Breast epithelium (tissue), 4 donors: Measurements from ENCODE around the gene DPYSL3. TPM values are rescaled to one million over a fixed set of nuclear protein-coding genes. Genes with fewer than 3 reads are reported as not detected.

Experiments
- DNase-seq, 2 donors: peaks; one replicate each; pipeline ENCODE4 v3.0.0-alpha.2; 2019; ENCODE audit warnings: low spot score in 2 of 2
- H3K27ac ChIP-seq, 2 donors: fragments of 200-600 bp; sonication (generic) in 1 of 2; one replicate each; pipeline ENCODE4 v1.5.1; 2016 to 2019; ENCODE audit warnings: mild to moderate bottlenecking in 1 of 2
- H3K27me3 ChIP-seq, 2 donors: fragments of 200-600 bp; sonication (generic) in 1 of 2; one replicate each; pipeline versions ENCODE4 v1.5.1 to v1.6.0; 2017 to 2019; ENCODE audit warnings: control low read depth in 1 of 2, mild to moderate bottlenecking in 1 of 2
- H3K36me3 ChIP-seq: fragments of 200-600 bp; one replicate; pipeline ENCODE4 v1.5.1; 2019
- H3K4me1 ChIP-seq, 2 donors: fragments of 200-600 bp; sonication (generic); one replicate each; pipeline ENCODE4 v1.5.1; 2016 to 2019; ENCODE audit warnings: control low read depth in 1 of 2
- H3K4me3 ChIP-seq, 3 donors: fragments of 200-600 bp; sonication (generic); 1 replicate in 2 of 3; 2 replicates in 1 of 3; pipeline ENCODE4 v1.5.1; 2016 to 2019; ENCODE audit warnings: mild to moderate bottlenecking in 3 of 3, moderate library complexity in 2 of 3
- H3K9me3 ChIP-seq, 2 donors: fragments of 200-600 bp; sonication (generic) in 1 of 2; one replicate each; pipeline ENCODE4 v1.5.1; 2016 to 2019; ENCODE audit warnings: control low read depth in 1 of 2
- CTCF ChIP-seq, 3 donors: fragments of 450-650 bp; IDR thresholded peaks; one replicate each; pipeline ENCODE4 v1.5.1; 2016 to 2017; ENCODE audit warnings: antibody characterized with exemption in 3 of 3, mild to moderate bottlenecking in 3 of 3, moderate library complexity in 3 of 3
- POLR2A ChIP-seq: fragments of 450-650 bp; IDR thresholded peaks from one replicate; pipeline ENCODE4 v1.6.1; 2016; ENCODE audit warnings: antibody characterized with exemption, mild to moderate bottlenecking, moderate library complexity
- POLR2AphosphoS5 ChIP-seq, 3 donors: sonication (generic); formaldehyde crosslinking; IDR thresholded peaks; one replicate each; pipeline ENCODE4 v1.6.1; 2017; ENCODE audit warnings: antibody characterized with exemption in 3 of 3
- intact Hi-C: fragments of 100-400 bp; cut with DNase I; formaldehyde crosslinking; loops from one replicate; pipeline ENCODE4 v1.15.1; 2023; ENCODE audit warnings: low total_unique reads
- total RNA-seq, 3 donors: library from RNA; depleted of rRNA; stranded (reverse); fragments of >200 nt; gene quantifications; one replicate each; pipeline ENCODE4 v1.1.0, GENCODE V29; 2016

The DPYSL3 gene
- total RNA-seq, 3 donors from 2014 or later: 34.4 to 73.1 (median 34.7) TPM

GRCh38 chr5:147417135-147417813, 92.6 kb downstream of the DPYSL3 start:
- DNase-seq: peak in 1 of 2 donors; percentile 23
- Histone ChIP-seq H3K27ac (peak overlapping the region in 1 of 2 donors; percentile 48), H3K4me1 (no peaks in the 10 kb centered on the region), H3K9me3 (no peaks in the 10 kb centered on the region), H3K27me3 (no peaks in the 10 kb centered on the region), H3K36me3 (no peaks in the 10 kb centered on the region), H3K4me3 (no peak overlapping the region)
- intact Hi-C loops: no loop called here
- TF ChIP-seq POLR2AphosphoS5 (IDR thresholded peaks at IDR 0.05) (peak in 1 of 3 donors; percentile 56), CTCF (IDR thresholded peaks at IDR 0.05) (no peak), POLR2A (no peak)

- intact Hi-C loops: no loop called here
- DNase-seq: no peak
- TF ChIP-seq CTCF (IDR thresholded peaks at IDR 0.05): no peak
- no peak overlapping the region for H3K4me3 ChIP-seq
- no peaks in the 10 kb centered on the region for H3K36me3 ChIP-seq
- H3K4me1 ChIP-seq: no peaks in the 10 kb centered on the region
- no peaks in the 10 kb centered on the region for H3K27me3 ChIP-seq
- H3K27ac ChIP-seq: no peak overlapping the region
- H3K9me3 ChIP-seq: no peaks in the 10 kb centered on the region
Measured at GRCh38 chr5:147415651-147416050, 94.2 kb downstream of the DPYSL3 start.

- no peak for TF ChIP-seq CTCF (IDR thresholded peaks at IDR 0.05)
- no peak for TF ChIP-seq POLR2A
- no peak for TF ChIP-seq POLR2AphosphoS5 (IDR thresholded peaks at IDR 0.05)
- H3K9me3 ChIP-seq: no peaks in the 10 kb centered on the region
- DNase-seq: no peak
- H3K36me3 ChIP-seq: no peaks in the 10 kb centered on the region
- no peak overlapping the region for H3K27ac ChIP-seq
- no peaks in the 10 kb centered on the region for H3K27me3 ChIP-seq
- no peaks in the 10 kb centered on the region for H3K4me1 ChIP-seq
- H3K4me3 ChIP-seq: no peak overlapping the region
- intact Hi-C loops: no loop called here
Measured at GRCh38 chr5:147413266-147413665, 96.6 kb downstream of the DPYSL3 start.

GRCh38 chr5:147412561-147412960, 97.3 kb downstream of the DPYSL3 start:
- DNase-seq: no peak
- TF ChIP-seq POLR2AphosphoS5 (IDR thresholded peaks at IDR 0.05) (no peak), POLR2A (no peak), CTCF (IDR thresholded peaks at IDR 0.05) (no peak)
- no peak overlapping the region for H3K27ac ChIP-seq
- no peaks in the 10 kb centered on the region for H3K9me3 ChIP-seq
- no peaks in the 10 kb centered on the region for H3K27me3 ChIP-seq
- no peaks in the 10 kb centered on the region for H3K36me3 ChIP-seq
- H3K4me1 ChIP-seq: no peaks in the 10 kb centered on the region
- intact Hi-C loops: no loop called here
- H3K4me3 ChIP-seq: no peak overlapping the region

- intact Hi-C loops: no loop called here
- H3K27ac ChIP-seq: peak overlapping the region in 1 of 2 donors; percentile 56
- no peaks in the 10 kb centered on the region for H3K9me3 ChIP-seq
- no peaks in the 10 kb centered on the region for H3K27me3 ChIP-seq
- H3K4me3 ChIP-seq: no peak overlapping the region
- TF ChIP-seq POLR2AphosphoS5 (IDR thresholded peaks at IDR 0.05) (no peak), POLR2A (no peak), CTCF (IDR thresholded peaks at IDR 0.05) (no peak)
- no peak for DNase-seq
- H3K4me1 ChIP-seq: no peaks in the 10 kb centered on the region
- no peaks in the 10 kb centered on the region for H3K36me3 ChIP-seq
Measured at GRCh38 chr5:147411359-147412319, 98.2 kb downstream of the DPYSL3 start.
